GM18951 (cell line): ENCODE data around the gene KRTAP12-2.
"Not testable (repeated sequence)": the region's sequence is repeated elsewhere in the genome, so short reads cannot be mapped to it uniquely, and the experiment has no call there.

Source experiments
- POLR2A ChIP-seq: IDR thresholded peaks from 4 replicates; pipeline ENCODE4 v1.6.1; 2011; ENCODE audit warnings: mild to moderate bottlenecking; ENCODE audit not compliant: insufficient read length, insufficient read depth; ENCODE audit errors: extremely low read depth
- in situ Hi-C: fragments of 300-500 bp; cut with MboI; formaldehyde crosslinking; loops from one replicate; pipeline ENCODE4 v1.12.0; 2022; ENCODE audit warnings: low sequenced_read_pairs, mixed read lengths, inconsistent platforms; ENCODE audit not compliant: unreplicated experiment

Gene KRTAP12-2

DNA sequence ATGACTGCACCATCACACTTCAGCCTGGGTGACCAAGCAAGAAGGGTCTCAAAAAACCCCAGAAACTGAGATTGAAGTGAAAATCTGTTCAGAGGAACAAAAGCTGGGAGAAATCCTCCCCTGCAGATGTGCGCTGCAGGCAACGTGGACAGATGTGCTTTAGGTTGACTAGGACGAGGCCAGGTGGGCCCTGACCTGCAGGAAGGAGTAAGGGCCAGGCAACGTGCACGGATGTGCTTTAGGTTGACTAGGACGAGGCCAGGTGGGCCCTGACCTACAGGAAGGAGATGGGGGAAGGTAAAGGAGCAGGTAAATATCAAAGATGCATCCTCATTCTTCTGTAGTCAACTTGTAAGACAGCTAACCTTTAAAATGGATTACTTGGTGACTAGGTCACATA lies 17.8 kb upstream of the KRTAP12-2 start:
- no peak for TF ChIP-seq POLR2A
- in situ Hi-C loops = no loop called here

DNA sequence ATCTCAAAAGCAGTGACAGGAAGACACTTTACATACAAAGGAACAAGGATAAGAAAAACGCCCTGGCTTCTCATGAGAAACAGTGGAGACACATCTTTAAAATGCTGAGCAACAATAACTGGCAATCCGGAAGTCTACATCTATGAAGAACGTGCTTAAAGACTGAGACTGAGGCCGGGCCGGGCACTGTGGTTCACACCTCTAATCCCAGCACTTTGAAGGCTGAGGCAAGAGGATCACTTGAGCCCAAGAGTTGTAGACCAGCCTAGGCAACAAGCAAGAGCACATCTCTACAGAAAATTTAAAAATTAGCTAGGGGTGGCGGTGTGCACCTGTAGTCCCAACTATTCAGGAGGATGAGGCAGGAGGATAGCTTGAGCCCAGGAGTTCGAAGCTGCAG lies 17.4 kb upstream of the KRTAP12-2 start:
- no peak for TF ChIP-seq POLR2A
- in situ Hi-C loops = no loop called here

DNA sequence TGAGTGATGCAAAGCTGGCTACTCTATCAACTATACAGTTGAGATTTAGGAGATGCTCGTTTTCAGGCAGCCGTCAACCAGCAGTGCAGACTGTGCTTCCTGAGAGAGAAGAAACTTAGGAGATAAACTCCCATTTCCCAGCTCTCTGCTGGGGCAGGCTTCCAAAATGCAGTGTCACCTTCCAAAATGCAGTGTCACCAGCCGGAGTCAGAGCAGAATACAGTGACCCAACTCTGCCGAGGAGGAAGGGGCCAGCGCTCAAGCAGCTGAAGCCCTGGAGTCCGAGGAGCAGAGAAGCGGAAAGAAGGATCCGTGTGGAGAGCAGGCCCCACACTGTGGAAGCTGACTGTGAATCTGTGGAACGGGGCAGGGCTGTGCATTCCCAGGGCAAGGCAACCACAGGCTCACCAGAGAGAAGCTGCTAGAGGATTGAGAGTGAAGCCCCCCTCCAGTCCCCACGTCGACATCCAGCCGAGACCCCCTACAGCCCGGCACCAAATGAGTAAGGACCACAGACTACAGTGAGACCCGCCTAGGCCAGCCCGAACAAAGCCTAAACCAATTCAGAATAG lies 15.9 kb upstream of the KRTAP12-2 start:
- in situ Hi-C loops = no loop called here
- no peak for TF ChIP-seq POLR2A

DNA sequence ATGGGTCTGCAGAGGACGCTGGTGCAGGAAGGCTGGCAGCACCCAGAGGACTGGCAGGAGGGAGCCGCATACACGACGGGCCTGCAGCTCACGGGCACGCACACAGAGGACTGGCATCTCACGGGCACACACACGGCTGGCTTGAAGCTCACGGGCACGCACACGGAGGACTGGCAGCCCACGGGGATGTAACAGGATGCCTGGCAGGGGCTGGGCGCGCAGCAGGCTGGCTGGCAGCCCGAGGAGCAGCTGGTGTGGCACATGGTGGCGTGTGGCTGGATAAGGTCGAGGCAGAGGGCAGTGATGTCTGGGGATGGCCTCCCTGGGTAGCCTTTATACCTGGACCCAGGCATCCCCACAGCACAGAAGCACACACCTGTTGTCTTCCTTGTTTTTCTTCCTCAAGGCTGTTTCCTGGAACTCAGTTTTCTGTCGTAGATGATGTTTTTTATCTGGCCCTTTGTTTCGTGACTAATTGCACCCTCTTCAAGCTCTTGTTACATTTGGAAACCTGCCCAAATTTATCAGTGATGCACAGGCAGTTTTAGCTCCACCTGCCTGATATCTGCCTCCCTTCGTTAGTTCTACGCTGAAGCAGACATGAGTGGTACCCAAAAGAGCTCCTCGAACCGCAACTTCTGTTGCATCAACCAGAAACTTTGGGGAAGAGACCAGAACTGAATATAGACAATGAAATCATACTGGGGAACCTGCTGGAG lies 15.3 kb upstream of the KRTAP12-2 start, which contains the start of gene KRTAP12-1:
KRTAP12-1 (minus strand) TSS at position 303 of the 719 bp plus-strand sequence; CDS start at position 263, 40 bp downstream.
- no peak for TF ChIP-seq POLR2A
- in situ Hi-C loops = no loop called here

DNA sequence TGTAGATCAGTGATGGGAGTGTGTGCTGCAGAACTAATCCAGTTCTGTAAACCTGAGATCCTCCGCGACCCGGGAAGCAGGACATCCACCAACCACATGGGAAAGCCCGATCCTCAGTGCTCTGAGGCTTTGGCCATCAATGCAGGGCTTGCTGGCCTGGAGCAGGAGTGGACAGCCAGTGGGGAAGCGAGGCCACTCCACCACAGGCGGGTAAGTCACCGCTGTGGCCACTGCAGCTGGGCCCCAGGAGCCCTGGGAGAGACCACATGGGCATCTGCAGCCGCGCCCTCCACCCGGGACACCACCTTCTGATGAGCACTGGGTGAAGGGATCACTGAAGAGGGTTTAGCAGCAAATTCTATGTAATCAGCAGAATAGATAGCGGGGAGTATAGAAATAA lies 14.4 kb upstream of the KRTAP12-2 start:
- no peak for TF ChIP-seq POLR2A
- in situ Hi-C loops = no loop called here

DNA sequence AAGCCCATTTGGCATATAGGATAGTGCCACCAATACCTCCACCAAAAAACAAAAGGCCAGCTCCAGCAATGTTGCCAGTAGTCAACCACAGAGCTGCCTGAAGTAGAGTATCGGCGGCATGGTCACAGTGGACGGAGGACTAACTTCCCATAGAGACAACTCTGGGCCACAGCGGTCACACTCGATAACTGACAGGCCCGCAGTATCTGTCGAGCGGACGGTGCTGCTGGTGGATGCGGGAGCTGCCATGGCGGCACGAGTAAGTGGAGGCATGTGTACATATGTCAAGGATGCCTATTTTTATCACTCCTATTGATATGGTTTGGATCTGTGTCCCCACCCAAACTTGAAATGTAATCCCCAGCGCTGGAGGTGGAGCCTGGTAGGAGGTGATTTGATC lies 11.2 kb upstream of the KRTAP12-2 start:
- no peak for TF ChIP-seq POLR2A
- in situ Hi-C loops = no loop called here

DNA sequence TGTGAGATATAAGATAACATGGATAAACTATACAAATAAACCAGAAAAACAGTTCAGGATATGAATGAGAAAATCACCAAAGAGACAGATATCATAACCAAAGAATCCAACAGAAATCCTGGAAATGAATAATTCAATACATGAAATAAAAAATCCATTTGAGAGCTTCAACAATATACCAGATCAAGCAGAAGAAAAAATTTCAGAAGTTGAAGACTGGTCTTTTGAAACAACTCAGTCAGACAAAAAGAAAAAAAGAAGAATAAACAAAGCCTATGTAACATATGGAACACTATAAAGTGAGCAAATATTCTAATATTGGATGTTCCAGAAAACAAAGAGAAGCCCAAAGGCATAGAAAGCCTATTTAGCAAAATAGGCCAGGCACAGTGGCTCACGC lies 5.2 kb upstream of the KRTAP12-2 start:
- in situ Hi-C loops = no loop called here
- TF ChIP-seq POLR2A = no peak

DNA sequence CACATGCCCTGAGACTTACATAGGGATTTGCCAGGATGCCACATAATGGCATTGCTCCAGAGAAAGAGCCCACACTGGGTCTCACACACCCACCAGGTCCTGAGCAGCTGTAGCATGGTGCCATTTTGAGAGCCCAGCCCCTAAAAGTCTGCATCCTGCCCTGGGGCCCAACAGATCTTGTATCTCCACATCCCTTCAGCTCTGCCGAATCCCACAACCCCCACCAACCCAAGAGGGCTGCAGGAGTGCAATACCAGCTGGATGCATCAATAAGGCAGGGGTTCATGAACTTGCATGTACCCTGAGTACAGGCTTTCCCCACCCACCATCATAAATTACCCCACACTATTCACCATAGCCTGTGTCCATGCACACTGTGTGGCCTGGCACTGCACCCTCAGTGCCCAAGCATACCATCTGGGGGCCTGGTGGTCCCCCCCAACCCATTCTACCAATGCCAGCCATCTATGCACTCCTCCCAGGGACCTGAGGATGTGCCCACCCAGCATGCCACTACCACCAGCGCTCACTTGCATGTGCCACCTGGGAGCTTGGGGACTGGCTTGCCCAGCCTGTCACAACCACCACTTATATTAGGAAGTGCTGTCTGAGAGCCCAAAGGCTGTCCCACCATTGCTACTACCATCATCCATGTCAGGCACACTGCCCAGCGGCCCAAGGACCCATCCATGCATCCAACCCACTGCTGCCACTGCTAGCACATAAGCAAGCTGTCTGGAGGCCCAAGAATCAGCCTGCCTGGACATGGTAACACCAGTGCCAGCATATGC lies 4.1 kb upstream of the KRTAP12-2 start:
- TF ChIP-seq POLR2A = no peak
- in situ Hi-C loops = no loop called here

DNA sequence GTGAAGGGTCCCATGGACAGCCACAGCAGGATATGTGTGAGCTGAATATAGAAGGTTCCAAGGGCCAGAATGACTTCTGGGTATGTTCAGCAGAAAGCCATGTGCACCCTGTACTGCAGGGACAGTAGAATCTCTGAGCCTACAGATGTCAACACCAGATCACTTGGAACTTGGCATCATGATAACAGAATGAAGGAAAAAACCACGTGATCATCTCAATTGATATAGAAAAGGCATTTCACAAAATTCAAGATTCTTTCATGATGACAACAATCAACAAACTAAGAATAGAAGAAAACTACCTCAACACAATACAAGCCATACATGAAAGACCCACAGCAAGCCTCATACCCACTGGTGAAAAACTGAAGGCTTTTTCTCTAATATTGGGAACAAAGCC lies 885 bp upstream of the KRTAP12-2 start:
- in situ Hi-C loops = no loop called here
- no peak for TF ChIP-seq POLR2A

DNA sequence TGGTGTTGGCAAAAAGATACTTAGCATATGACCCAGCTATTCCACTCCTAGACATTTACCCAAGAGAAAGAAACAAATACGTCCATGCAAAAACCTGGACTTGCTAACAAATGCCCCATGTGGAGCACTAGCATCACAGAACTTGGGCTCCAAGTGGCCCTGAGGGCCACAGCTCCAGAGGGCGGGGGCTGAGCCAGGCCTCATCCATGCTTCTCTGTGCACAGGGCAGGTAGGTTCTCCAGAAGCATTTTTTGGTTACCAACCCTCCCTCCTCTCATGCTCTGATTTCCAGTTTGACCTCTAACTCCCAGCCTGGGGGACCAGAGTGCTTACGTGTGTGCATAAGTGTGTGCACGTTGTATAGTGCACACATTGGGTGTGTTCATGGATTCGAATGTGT lies 2.0 kb downstream of the KRTAP12-2 start:
- in situ Hi-C loops = no loop called here
- no peak for TF ChIP-seq POLR2A

DNA sequence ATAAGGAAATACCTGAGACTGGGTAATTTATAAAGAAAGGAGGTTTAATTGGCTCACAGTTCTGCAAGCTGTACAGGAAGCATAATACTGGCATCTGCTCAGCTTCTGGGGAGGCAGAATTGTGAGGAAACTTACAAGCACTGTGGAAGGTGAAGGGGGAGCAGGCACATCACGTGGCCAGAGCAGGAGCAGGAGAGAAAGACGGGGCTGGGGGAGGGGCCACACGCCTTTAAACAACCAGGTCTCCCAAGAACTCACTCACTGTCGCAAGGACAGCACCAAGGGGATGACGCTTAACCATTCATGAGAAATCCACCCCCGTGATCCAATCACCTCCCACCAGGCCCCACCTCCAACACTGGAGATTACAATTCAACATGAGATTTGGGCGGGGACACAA lies 5.2 kb downstream of the KRTAP12-2 start:
- in situ Hi-C loops = not testable (repeated sequence)

DNA sequence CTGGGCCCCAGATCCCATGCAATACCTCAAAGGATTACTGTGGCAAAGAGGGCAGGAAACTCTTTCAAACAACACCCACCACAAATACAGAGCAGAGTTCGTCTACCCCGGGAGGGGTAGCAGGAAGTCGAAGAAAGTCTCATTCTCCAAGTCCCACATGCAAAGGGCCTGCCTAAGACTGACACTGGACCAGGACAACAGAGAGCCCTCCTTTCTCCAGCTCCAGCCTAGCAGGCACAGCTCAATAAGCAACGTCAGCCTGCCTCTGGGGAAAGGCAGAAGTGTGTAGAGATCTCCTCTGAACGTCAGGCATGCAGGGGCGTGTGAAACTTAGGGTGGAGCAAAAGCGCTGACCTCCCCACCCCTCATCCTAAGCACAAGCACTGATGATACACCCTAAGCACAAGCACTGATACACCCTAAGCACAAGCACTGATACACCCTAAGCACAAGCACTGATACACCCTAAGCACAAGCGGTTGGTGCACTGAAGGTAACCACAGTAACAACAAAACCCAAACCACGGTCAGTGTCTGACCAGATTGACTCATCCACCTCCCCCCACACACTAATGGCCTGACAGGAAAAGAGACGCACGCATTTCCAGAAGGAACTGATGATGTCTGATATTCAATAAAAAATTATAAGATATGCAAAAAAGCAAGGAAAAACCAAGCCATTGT lies 7.7 kb downstream of the KRTAP12-2 start:
- no peak for TF ChIP-seq POLR2A
- in situ Hi-C loops = no loop called here

DNA sequence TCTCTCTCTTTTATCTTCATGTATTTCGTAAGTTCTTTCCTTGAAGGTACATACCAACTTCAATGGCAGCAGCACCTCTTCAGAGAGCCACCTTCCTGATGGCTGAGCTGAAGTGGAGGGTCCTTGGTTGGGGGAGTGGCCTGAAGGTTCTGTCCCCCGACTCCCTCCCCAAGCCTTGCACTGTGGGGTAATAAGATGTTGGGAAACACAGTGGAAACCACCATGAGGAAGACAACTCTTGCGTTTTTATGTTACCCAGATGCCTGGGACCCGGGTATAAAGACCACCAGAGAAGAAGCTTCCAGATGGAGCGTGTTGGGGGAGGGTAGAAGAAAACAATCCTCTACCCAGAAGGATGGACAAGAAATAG lies 8.2 kb downstream of the KRTAP12-2 start:
- in situ Hi-C loops = no loop called here
- TF ChIP-seq POLR2A = no peak

DNA sequence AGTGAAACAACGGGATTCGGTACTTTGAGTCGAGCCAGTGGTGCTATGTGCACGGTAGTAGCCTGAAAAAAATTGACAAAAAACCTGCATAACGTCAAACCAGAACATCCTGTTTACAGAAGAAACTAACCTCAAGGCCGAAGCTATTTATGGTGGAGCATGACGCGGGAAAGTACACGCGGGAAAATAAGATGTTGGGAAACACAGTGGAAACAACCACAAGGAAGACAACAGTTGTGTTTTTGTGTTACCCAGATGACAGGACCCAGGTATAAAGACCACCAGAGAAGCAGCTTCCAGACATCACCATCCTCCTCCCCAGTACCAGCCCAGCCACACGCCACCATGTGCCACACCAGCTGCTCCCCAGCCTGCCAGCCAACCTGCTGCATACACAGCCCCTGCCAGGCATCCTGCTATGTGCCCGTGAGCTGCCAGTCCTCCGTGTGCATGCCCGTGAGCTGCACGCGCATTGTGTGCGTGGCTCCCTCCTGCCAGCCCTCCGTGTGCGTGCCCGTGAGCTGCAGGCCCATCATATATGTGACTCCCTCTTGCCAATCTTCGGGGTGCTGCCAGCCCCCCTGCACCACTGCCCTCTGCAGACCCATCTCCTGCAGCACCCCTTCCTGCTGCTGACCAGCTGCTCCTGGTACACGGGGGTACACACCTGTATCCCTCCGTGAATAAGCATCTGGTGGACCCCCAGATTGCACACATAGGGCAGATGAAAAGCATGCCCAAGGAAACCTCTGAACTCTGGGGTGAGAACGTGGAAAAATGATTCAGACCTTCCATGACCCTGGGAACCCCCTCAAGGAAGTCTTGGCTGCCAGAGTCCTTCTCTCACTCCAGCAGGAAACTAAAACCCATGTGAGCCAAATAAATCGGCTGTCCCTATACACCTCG lies 8.8 kb downstream of the KRTAP12-2 start, which contains the start of gene KRTAP12-3:
KRTAP12-3 (plus strand) TSS at position 298 of the 906 bp plus-strand sequence; CDS start at position 346, 48 bp downstream.
- TF ChIP-seq POLR2A = no peak
- in situ Hi-C loops = no loop called here
